HepG2 (cell line): ENCODE data around the gene MAP7D3. TPM values are rescaled to one million over a fixed set of nuclear protein-coding genes. Genes with fewer than 3 reads are reported as not detected.

Experiments
- ATAC-seq: fragments of 200-7000 bp; cut with Tn5 transposase; 3 replicates; pipeline ENCODE4 v1.9.1; 2020; ENCODE audit warnings: mild to moderate bottlenecking, moderate library complexity
- BruUV-seq: library from RNA; stranded (reverse); fragments of 400-500 nt; replicated peaks from 2 replicates; lab custom pipeline; 2021; lab: Mats Ljungman, UMichigan
- CTCF ChIA-PET: fragments of 300-600 bp; formaldehyde crosslinking; extraction: SDS; loops from one replicate; lab custom pipeline; 2021; ENCODE audit warnings: low total read pairs, inconsistent platforms, low intra/inter-chr PET ratio; lab: Yijun Ruan, JAX
- POLR2A ChIA-PET: fragments of 350-600 bp; sonication (Branson Sonifier 250); formaldehyde crosslinking; loops from one replicate; lab custom pipeline; 2020; ENCODE audit warnings: antibody characterized with exemption, inconsistent platforms; lab: Yijun Ruan, JAX
- DNase-seq: peaks from one replicate; pipeline ENCODE4 v3.0.0-alpha.2; 2015; ENCODE audit warnings: low spot score
- FAIRE-seq: peaks from 3 replicates; lab custom pipeline; 2011; peaks lifted over from hg19 to GRCh38; lab: Jason Lieb, UNC
- H2AFZ ChIP-seq: one replicate; pipeline ENCODE4 v1.6.1; 2011; ENCODE audit warnings: low read length, inconsistent platforms
- H3K27ac ChIP-seq: fragments of 300-600 bp; 3 replicates; pipeline ENCODE4 v1.8.0; 2011; ENCODE audit warnings: mixed run types, mild to moderate bottlenecking, mixed read lengths, low read length, inconsistent platforms; ENCODE audit not compliant: insufficient read depth; ENCODE audit errors: extremely low read length
- H3K27me3 ChIP-seq, 2 experiments: fragments of 200-600 bp in 1 of 2; 2 replicates in 1 of 2; 3 replicates in 1 of 2; pipeline versions ENCODE4 v1.6.0 to v1.8.0; 2011; ENCODE audit warnings: low read length in 2 of 2, mild to moderate bottlenecking in 2 of 2, moderate library complexity in 2 of 2, inconsistent platforms in 1 of 2; ENCODE audit not compliant: insufficient read depth in 2 of 2, control insufficient read depth in 1 of 2
- H3K36me3 ChIP-seq, 2 experiments: fragments of 200-600 bp in 1 of 2; replicated peaks in 1 of 2; 2 replicates in 1 of 2; 3 replicates in 1 of 2; pipeline versions ENCODE4 v1.5.1 to v1.8.0; 2011; ENCODE audit warnings: low read length in 2 of 2, inconsistent platforms in 1 of 2; ENCODE audit not compliant: insufficient read depth in 2 of 2, control insufficient read depth in 1 of 2
- H3K4me1 ChIP-seq: 2 replicates; pipeline ENCODE4 v1.5.1; 2012; ENCODE audit warnings: low read length, inconsistent platforms; ENCODE audit not compliant: insufficient read depth
- H3K4me2 ChIP-seq: 2 replicates; pipeline ENCODE4 v1.6.0; 2011; ENCODE audit warnings: low read depth, low read length, inconsistent platforms
- H3K4me3 ChIP-seq, 3 experiments: fragments of 200-600 bp in 1 of 3; sonication (generic), shearing (Covaris generic) in 1 of 3; replicated peaks in 1 of 3; 2 replicates each; pipeline ENCODE4 v1.5.1; 2011 to 2016; ENCODE audit warnings: low read length in 3 of 3, inconsistent platforms in 2 of 3, low read depth in 2 of 3, mild to moderate bottlenecking in 2 of 3, control low read depth in 1 of 3, mixed read lengths in 1 of 3; ENCODE audit not compliant: insufficient read depth in 1 of 3
- H3K79me2 ChIP-seq: one replicate; pipeline ENCODE4 v1.6.1; 2011; ENCODE audit warnings: low read length, inconsistent platforms; ENCODE audit not compliant: insufficient read depth
- H3K9ac ChIP-seq: 2 replicates; pipeline ENCODE4 v1.6.0; 2011; ENCODE audit warnings: mild to moderate bottlenecking, low read depth, low read length, inconsistent platforms; ENCODE audit not compliant: insufficient read depth
- H3K9me3 ChIP-seq: 2 replicates; pipeline ENCODE4 v1.5.1; 2012; ENCODE audit warnings: mild to moderate bottlenecking, low read length
- H4K20me1 ChIP-seq: 2 replicates; pipeline ENCODE4 v1.6.0; 2011; ENCODE audit warnings: inconsistent platforms, mild to moderate bottlenecking, low read length, moderate library complexity; ENCODE audit not compliant: insufficient read depth
- ASH2L ChIP-seq: fragments of 300-600, 200-600 bp; sonication (generic); IDR thresholded peaks from 2 replicates; pipeline ENCODE4 v1.7.0; 2017; ENCODE audit warnings: low read depth, mild to moderate bottlenecking, moderate library complexity, mixed read lengths, low read length; ENCODE audit not compliant: insufficient read length
- DNMT1 ChIP-seq: sonication (generic); formaldehyde crosslinking; IDR thresholded peaks from 2 replicates; pipeline ENCODE4 v1.5.1; 2020; ENCODE audit warnings: mild to moderate bottlenecking, missing genetic modification reagents
- EP300 ChIP-seq, 3 experiments: sonication (generic) in 1 of 3; formaldehyde crosslinking in 1 of 3; IDR thresholded peaks; 2 replicates each; pipeline versions ENCODE4 v1.5.1 to v1.6.1; 2011 to 2020; ENCODE audit warnings: low read depth in 2 of 3, low read length in 2 of 3, borderline replicate concordance in 1 of 3, improper control_type of control experiment in 1 of 3, mild to moderate bottlenecking in 1 of 3, missing genetic modification reagents in 1 of 3, moderate library complexity in 1 of 3
- HBP1 ChIP-seq: IDR thresholded peaks from 2 replicates; pipeline ENCODE4 v1.6.1; 2016; ENCODE audit warnings: low read depth, control low read depth
- HOXA7 ChIP-seq: sonication (generic); formaldehyde crosslinking; IDR thresholded peaks from 2 replicates; pipeline ENCODE4 v1.8.1; 2022; ENCODE audit warnings: mild to moderate bottlenecking, missing genetic modification reagents, moderate library complexity
- KLF16 ChIP-seq, 2 experiments: sonication (generic) in 1 of 2; formaldehyde crosslinking in 1 of 2; IDR thresholded peaks; 2 replicates each; pipeline versions ENCODE4 v1.6.1 to v1.8.0; 2016 to 2023; ENCODE audit warnings: missing genetic modification reagents in 2 of 2, missing compliant biosample characterization in 1 of 2
- MXD3 ChIP-seq: IDR thresholded peaks from 2 replicates; pipeline ENCODE4 v1.6.1; 2016; ENCODE audit warnings: mild to moderate bottlenecking, missing biosample characterization, missing genetic modification reagents
- MXD4 ChIP-seq: IDR thresholded peaks from 2 replicates; pipeline ENCODE4 v1.6.1; 2016; ENCODE audit warnings: mild to moderate bottlenecking, missing biosample characterization, missing genetic modification reagents
- ZFP62 ChIP-seq: sonication (generic); formaldehyde crosslinking; IDR thresholded peaks from 2 replicates; pipeline ENCODE4 v1.4.0; 2020; ENCODE audit warnings: missing genetic modification reagents
- ZNF496 ChIP-seq: sonication (generic); formaldehyde crosslinking; IDR thresholded peaks from 2 replicates; pipeline ENCODE4 v1.8.1; 2023; ENCODE audit warnings: mild to moderate bottlenecking, moderate library complexity, missing genetic modification reagents; ENCODE audit not compliant: insufficient replicate concordance
- ZNF550 ChIP-seq: sonication (generic); formaldehyde crosslinking; IDR thresholded peaks from 2 replicates; pipeline ENCODE4 v1.4.0; 2020; ENCODE audit warnings: mild to moderate bottlenecking, missing genetic modification reagents, borderline replicate concordance
- ZNF768 ChIP-seq: sonication (generic); formaldehyde crosslinking; IDR thresholded peaks from 2 replicates; pipeline ENCODE4 v1.4.0; 2020; ENCODE audit warnings: missing genetic modification reagents
- ZNF891 ChIP-seq: sonication (generic); formaldehyde crosslinking; IDR thresholded peaks from 2 replicates; pipeline ENCODE4 v1.5.0; 2020; ENCODE audit warnings: mild to moderate bottlenecking, missing genetic modification reagents
- ZUFSP ChIP-seq: sonication (generic); formaldehyde crosslinking; IDR thresholded peaks from 2 replicates; pipeline ENCODE4 v1.9.0; 2021; ENCODE audit warnings: missing genetic modification reagents, mild to moderate bottlenecking, borderline replicate concordance
- WGBS: methylation state at CpG from one replicate; pipeline ENCODE4 v1.1.6; 2017; ENCODE audit warnings: low lambda C conversion rate; 5-methylcytosine and 5-hydroxymethylcytosine counted together
- in situ Hi-C: cut with HindIII; loops from 2 replicates; pipeline ENCODE4 v1.10.0; 2017; ENCODE audit warnings: low pct_unique_long_range_greater_than_20kb; ENCODE audit not compliant: extremely low pct_ligation_motif_present
- intact Hi-C: fragments of 100-400 bp; cut with micrococcal nuclease; formaldehyde crosslinking; loops from one replicate; pipeline ENCODE4 v1.10.0; 2022; ENCODE audit not compliant: unreplicated experiment
- polyA plus RNA-seq, 8 experiments: library from polyadenylated mRNA; depleted of rRNA in 3 of 8; stranded (reverse) in 7 of 8; unstranded in 1 of 8; fragments of >200 nt; fragmentation: Illumina TruSeq in 4 of 8; extraction: Trizol in 4 of 8; gene quantifications; 2 replicates each; pipeline versions ENCODE4 v1.2.1 to v1.2.3, GENCODE V29; 2011 to 2016; ENCODE audit warnings: low read depth in 4 of 8, missing spikeins in 1 of 8, mixed read lengths in 1 of 8; ENCODE audit not compliant: insufficient read depth in 1 of 8
- total RNA-seq, 5 experiments: library from RNA; depleted of rRNA; stranded (reverse); fragments of >200 nt; fragmentation: Illumina TruSeq; extraction: Trizol; gene quantifications; 2 replicates each; pipeline ENCODE4 v1.2.3, GENCODE V29; 2016; ENCODE audit warnings: low read depth in 1 of 5

MAP7D3 gene
- total and polyA plus RNA-seq, 2 of the 13 experiments (the other 11 are each of a cell fraction or from before 2014, with no cell fraction given), result not detected

GRCh38 chrX:136258951-136259350, 7.8 kb upstream of the MAP7D3 start:
- no peak overlapping the region for H3K4me3 ChIP-seq
- H3K9me3 ChIP-seq, result no peaks in the 10 kb centered on the region
- no TSS peak for BruUV-seq
- H3K9ac ChIP-seq, result no peak overlapping the region
- WGBS, result 0% methylated on average over 1 of the region's 1 CpG
- no peak overlapping the region for H2AFZ ChIP-seq
- POLR2A ChIA-PET, result no interaction called here
- H3K4me1 ChIP-seq, result no peaks in the 10 kb centered on the region
- TF ChIP-seq HOXA7 (CRISPR knock-in tag), result no peak
- no peak for TF ChIP-seq ZNF550 (CRISPR knock-in tag)
- no peak for TF ChIP-seq ZFP62 (CRISPR knock-in tag)
- no peak for TF ChIP-seq ZUFSP (CRISPR knock-in tag)
- no peak for TF ChIP-seq HBP1 (CRISPR knock-in tag)
- TF ChIP-seq ZNF496 (CRISPR knock-in tag), result no peak
- no peak for TF ChIP-seq KLF16 (CRISPR knock-in tag; IDR thresholded peaks at IDR 0.05)
- no peak for TF ChIP-seq ASH2L
- TF ChIP-seq DNMT1, result no peak
- no peak for TF ChIP-seq ZNF891 (CRISPR knock-in tag)
- TF ChIP-seq EP300 (IDR thresholded peaks at IDR 0.05; ENCODE audit: low read depth in 2 of 2, low read length in 2 of 2), result no peak
- no peak for TF ChIP-seq EP300 (CRISPR knock-in tag; IDR thresholded peaks at IDR 0.05; ENCODE audit: borderline replicate concordance)
- TF ChIP-seq MXD4 (CRISPR knock-in tag), result no peak
- no peak for TF ChIP-seq MXD3 (CRISPR knock-in tag)
- no peak for TF ChIP-seq ZNF768 (CRISPR knock-in tag)
- H3K36me3 ChIP-seq, result no peaks in the 10 kb centered on the region
- no peak for DNase-seq
- intact Hi-C loops, result no loop called here
- no peaks in the 10 kb centered on the region for H4K20me1 ChIP-seq
- H3K4me2 ChIP-seq, result no peak overlapping the region
- H3K79me2 ChIP-seq, result no peaks in the 10 kb centered on the region
- FAIRE-seq, result no peak
- no peaks in the 10 kb centered on the region for H3K27me3 ChIP-seq
- no peak for ATAC-seq
- CTCF ChIA-PET, result no interaction called here
- in situ Hi-C loops, result no loop called here
- no peak overlapping the region for H3K27ac ChIP-seq
